ENCODE measurements around the gene POMP.

GRCh38 chr13:28678809-28679208, 19.9 kb downstream of the POMP start:
- TF ChIP-seq CTCF (IDR thresholded peaks at IDR 0.05; ENCODE audit: low read depth, low read length) (peak; percentile 28), EZH2phosphoT487 (IDR thresholded peaks at IDR 0.05; ENCODE audit: low read depth) (no peak)

Data from OCI-LY3 (cell line).